HepG2 (cell line): ENCODE results near the gene HDAC4. TPM values are rescaled to one million over a fixed set of nuclear protein-coding genes. Genes with fewer than 3 reads are reported as not detected.

Experiments
- ATAC-seq: fragments of 200-7000 bp; cut with Tn5 transposase; 3 replicates; pipeline ENCODE4 v1.9.1; 2020; ENCODE audit warnings: mild to moderate bottlenecking, moderate library complexity
- BruUV-seq: library from RNA; stranded (reverse); fragments of 400-500 nt; replicated peaks from 2 replicates; lab custom pipeline; 2021; lab: Mats Ljungman, UMichigan
- CTCF ChIA-PET: fragments of 300-600 bp; formaldehyde crosslinking; extraction: SDS; loops from one replicate; lab custom pipeline; 2021; ENCODE audit warnings: low total read pairs, inconsistent platforms, low intra/inter-chr PET ratio; lab: Yijun Ruan, JAX
- POLR2A ChIA-PET: fragments of 350-600 bp; sonication (Branson Sonifier 250); formaldehyde crosslinking; loops from one replicate; lab custom pipeline; 2020; ENCODE audit warnings: antibody characterized with exemption, inconsistent platforms; lab: Yijun Ruan, JAX
- DNase-seq: peaks from one replicate; pipeline ENCODE4 v3.0.0-alpha.2; 2015; ENCODE audit warnings: low spot score
- FAIRE-seq: peaks from 3 replicates; lab custom pipeline; 2011; peaks lifted over from hg19 to GRCh38; lab: Jason Lieb, UNC
- H2AFZ ChIP-seq: one replicate; pipeline ENCODE4 v1.6.1; 2011; ENCODE audit warnings: low read length, inconsistent platforms
- H3K27ac ChIP-seq: fragments of 300-600 bp; 3 replicates; pipeline ENCODE4 v1.8.0; 2011; ENCODE audit warnings: mixed run types, mild to moderate bottlenecking, mixed read lengths, low read length, inconsistent platforms; ENCODE audit not compliant: insufficient read depth; ENCODE audit errors: extremely low read length
- H3K27me3 ChIP-seq, 2 experiments: fragments of 200-600 bp in 1 of 2; 2 replicates in 1 of 2; 3 replicates in 1 of 2; pipeline versions ENCODE4 v1.6.0 to v1.8.0; 2011; ENCODE audit warnings: low read length in 2 of 2, mild to moderate bottlenecking in 2 of 2, moderate library complexity in 2 of 2, inconsistent platforms in 1 of 2; ENCODE audit not compliant: insufficient read depth in 2 of 2, control insufficient read depth in 1 of 2
- H3K36me3 ChIP-seq, 2 experiments: fragments of 200-600 bp in 1 of 2; replicated peaks in 1 of 2; 2 replicates in 1 of 2; 3 replicates in 1 of 2; pipeline versions ENCODE4 v1.5.1 to v1.8.0; 2011; ENCODE audit warnings: low read length in 2 of 2, inconsistent platforms in 1 of 2; ENCODE audit not compliant: insufficient read depth in 2 of 2, control insufficient read depth in 1 of 2
- H3K4me1 ChIP-seq: 2 replicates; pipeline ENCODE4 v1.5.1; 2012; ENCODE audit warnings: low read length, inconsistent platforms; ENCODE audit not compliant: insufficient read depth
- H3K4me2 ChIP-seq: 2 replicates; pipeline ENCODE4 v1.6.0; 2011; ENCODE audit warnings: low read depth, low read length, inconsistent platforms
- H3K4me3 ChIP-seq, 3 experiments: fragments of 200-600 bp in 1 of 3; sonication (generic), shearing (Covaris generic) in 1 of 3; replicated peaks in 1 of 3; 2 replicates each; pipeline ENCODE4 v1.5.1; 2011 to 2016; ENCODE audit warnings: low read length in 3 of 3, inconsistent platforms in 2 of 3, low read depth in 2 of 3, mild to moderate bottlenecking in 2 of 3, control low read depth in 1 of 3, mixed read lengths in 1 of 3; ENCODE audit not compliant: insufficient read depth in 1 of 3
- H3K79me2 ChIP-seq: one replicate; pipeline ENCODE4 v1.6.1; 2011; ENCODE audit warnings: low read length, inconsistent platforms; ENCODE audit not compliant: insufficient read depth
- H3K9ac ChIP-seq: 2 replicates; pipeline ENCODE4 v1.6.0; 2011; ENCODE audit warnings: mild to moderate bottlenecking, low read depth, low read length, inconsistent platforms; ENCODE audit not compliant: insufficient read depth
- H3K9me3 ChIP-seq: 2 replicates; pipeline ENCODE4 v1.5.1; 2012; ENCODE audit warnings: mild to moderate bottlenecking, low read length
- H4K20me1 ChIP-seq: 2 replicates; pipeline ENCODE4 v1.6.0; 2011; ENCODE audit warnings: inconsistent platforms, mild to moderate bottlenecking, low read length, moderate library complexity; ENCODE audit not compliant: insufficient read depth
- AGO2 ChIP-seq: fragments of 200-400 bp; formaldehyde crosslinking; optimal IDR thresholded peaks from 2 replicates; pipeline ENCODE3; 2017; ENCODE audit warnings: mild to moderate bottlenecking, low read depth, low read length, moderate library complexity
- ASH2L ChIP-seq: fragments of 300-600, 200-600 bp; sonication (generic); IDR thresholded peaks from 2 replicates; pipeline ENCODE4 v1.7.0; 2017; ENCODE audit warnings: low read depth, mild to moderate bottlenecking, moderate library complexity, mixed read lengths, low read length; ENCODE audit not compliant: insufficient read length
- CEBPB ChIP-seq: IDR thresholded peaks from 2 replicates; pipeline ENCODE4 v1.6.1; 2011; ENCODE audit warnings: low read depth, low read length, improper control_type of control experiment, borderline replicate concordance
- ERF ChIP-seq: IDR thresholded peaks from 2 replicates; pipeline ENCODE4 v1.6.1; 2018; ENCODE audit warnings: missing biosample characterization, missing genetic modification reagents
- HNRNPLL ChIP-seq: fragments of 200-400 bp; formaldehyde crosslinking; IDR thresholded peaks from 2 replicates; pipeline ENCODE4 v1.6.1; 2017; ENCODE audit warnings: mild to moderate bottlenecking, low read depth, low read length; ENCODE audit not compliant: poor library complexity, severe bottlenecking
- NCOA2 ChIP-seq: sonication (generic); formaldehyde crosslinking; IDR thresholded peaks from 2 replicates; pipeline ENCODE4 v1.8.0; 2022; ENCODE audit warnings: inconsistent platforms
- NR1H2 ChIP-seq: sonication (generic); formaldehyde crosslinking; IDR thresholded peaks from 2 replicates; pipeline ENCODE4 v1.8.1; 2022; ENCODE audit warnings: low read depth, missing genetic modification reagents, borderline replicate concordance
- SAP130 ChIP-seq: IDR thresholded peaks from 2 replicates; pipeline ENCODE4 v1.6.1; 2016; ENCODE audit warnings: low read depth
- SIN3A ChIP-seq: IDR thresholded peaks from 2 replicates; pipeline ENCODE4 v1.6.1; 2011; ENCODE audit warnings: low read depth, mild to moderate bottlenecking, control low read depth, low read length, borderline replicate concordance
- SNAPC2 ChIP-seq: sonication (generic); formaldehyde crosslinking; IDR thresholded peaks from 2 replicates; pipeline ENCODE4 v1.8.1; 2022; ENCODE audit warnings: mild to moderate bottlenecking, missing genetic modification reagents
- ZFX ChIP-seq: sonication (generic); formaldehyde crosslinking; IDR thresholded peaks from 2 replicates; pipeline ENCODE4 v1.4.0; 2020; ENCODE audit warnings: mild to moderate bottlenecking, low read depth, missing genetic modification reagents, moderate library complexity
- ZFY ChIP-seq: sonication (generic); formaldehyde crosslinking; IDR thresholded peaks from 2 replicates; pipeline ENCODE4 v1.4.0; 2020; ENCODE audit warnings: missing genetic modification reagents
- ZNF230 ChIP-seq: sonication (generic); formaldehyde crosslinking; IDR thresholded peaks from 2 replicates; pipeline ENCODE4 v1.4.0; 2020; ENCODE audit warnings: mild to moderate bottlenecking, missing genetic modification reagents
- ZNF580 ChIP-seq: IDR thresholded peaks from 2 replicates; pipeline ENCODE4 v1.6.1; 2016; ENCODE audit warnings: low read depth, borderline replicate concordance
- WGBS: methylation state at CpG from one replicate; pipeline ENCODE4 v1.1.6; 2017; ENCODE audit warnings: low lambda C conversion rate; 5-methylcytosine and 5-hydroxymethylcytosine counted together
- in situ Hi-C: cut with HindIII; loops from 2 replicates; pipeline ENCODE4 v1.10.0; 2017; ENCODE audit warnings: low pct_unique_long_range_greater_than_20kb; ENCODE audit not compliant: extremely low pct_ligation_motif_present
- intact Hi-C: fragments of 100-400 bp; cut with micrococcal nuclease; formaldehyde crosslinking; loops from one replicate; pipeline ENCODE4 v1.10.0; 2022; ENCODE audit not compliant: unreplicated experiment
- polyA plus RNA-seq, 8 experiments: library from polyadenylated mRNA; depleted of rRNA in 3 of 8; stranded (reverse) in 7 of 8; unstranded in 1 of 8; fragments of >200 nt; fragmentation: Illumina TruSeq in 4 of 8; extraction: Trizol in 4 of 8; gene quantifications; 2 replicates each; pipeline versions ENCODE4 v1.2.1 to v1.2.3, GENCODE V29; 2011 to 2016; ENCODE audit warnings: low read depth in 4 of 8, missing spikeins in 1 of 8, mixed read lengths in 1 of 8; ENCODE audit not compliant: insufficient read depth in 1 of 8
- total RNA-seq, 5 experiments: library from RNA; depleted of rRNA; stranded (reverse); fragments of >200 nt; fragmentation: Illumina TruSeq; extraction: Trizol; gene quantifications; 2 replicates each; pipeline ENCODE4 v1.2.3, GENCODE V29; 2016; ENCODE audit warnings: low read depth in 1 of 5
- TF ChIP-seq, protein P1 (sequence below): sonication (generic); formaldehyde crosslinking; IDR thresholded peaks from 2 replicates; pipeline ENCODE4 v1.5.0; 2020; ENCODE audit warnings: mild to moderate bottlenecking, missing genetic modification reagents
- TF ChIP-seq, protein P2 (sequence below): IDR thresholded peaks from 2 replicates; pipeline ENCODE4 v1.6.1; 2012; ENCODE audit warnings: low read depth, low read length, improper control_type of control experiment

Gene HDAC4
- total and polyA plus RNA-seq, 2 of the 13 experiments (the other 11 are each of a cell fraction or from before 2014, with no cell fraction given) = 10.1 to 11.5 TPM

DNA sequence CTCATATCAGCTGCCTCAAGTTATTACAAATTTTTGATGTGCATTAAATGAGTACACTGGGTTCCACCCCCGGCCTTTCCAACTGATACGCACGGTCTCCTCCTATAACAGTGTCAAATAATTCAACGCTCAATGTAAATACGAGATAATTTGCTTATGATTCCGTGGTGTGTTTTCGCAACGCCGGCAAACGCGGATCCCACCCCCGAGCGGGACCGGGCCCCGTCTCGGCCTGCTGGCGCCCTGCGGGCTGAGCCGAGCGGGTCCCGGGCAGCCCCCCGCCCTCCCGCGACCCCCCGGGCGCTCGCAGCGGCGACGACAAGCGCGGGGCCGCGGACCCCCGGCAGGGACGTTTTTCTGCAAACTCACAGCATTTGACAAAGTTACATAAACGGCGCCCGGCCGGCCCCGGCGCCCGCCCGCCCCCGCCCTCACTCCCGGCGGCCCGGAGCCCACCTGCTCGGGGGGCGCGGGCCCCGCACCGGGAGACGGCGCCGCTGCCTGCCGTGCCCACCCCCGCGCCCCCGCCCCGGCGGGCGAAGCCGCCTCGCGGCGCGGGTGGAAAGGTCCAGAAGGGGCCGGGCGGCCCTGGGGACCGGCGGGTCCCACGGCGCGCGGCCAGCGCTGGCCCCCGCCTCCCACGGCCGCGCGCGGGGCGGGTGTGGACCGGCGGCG is 762 bp downstream of the HDAC4 start:
- Histone ChIP-seq H2AFZ (no peak overlapping the region), H3K4me3 (peak overlapping the region; percentile 71 to 91 (median 77)), H3K27me3 (no peaks in the 10 kb centered on the region)
- CTCF ChIA-PET = no interaction called here
- TF ChIP-seq HNRNPLL = peak; percentile 41
- TF ChIP-seq ERF (CRISPR knock-in tag) = no peak
- TF ChIP-seq AGO2 = peak; percentile 50
- TF ChIP-seq SAP130 (CRISPR knock-in tag) = 0 out of 2 replicates have a peak, but pooled peaks have one; percentile 9
- TF ChIP-seq ZNF230 = 0 out of 2 replicates have a peak, but pooled peaks have one; percentile 45
- TF ChIP-seq CEBPB = peak; percentile 23; the same call in 1 of the 2 replicates
- TF ChIP-seq, protein P1, sequence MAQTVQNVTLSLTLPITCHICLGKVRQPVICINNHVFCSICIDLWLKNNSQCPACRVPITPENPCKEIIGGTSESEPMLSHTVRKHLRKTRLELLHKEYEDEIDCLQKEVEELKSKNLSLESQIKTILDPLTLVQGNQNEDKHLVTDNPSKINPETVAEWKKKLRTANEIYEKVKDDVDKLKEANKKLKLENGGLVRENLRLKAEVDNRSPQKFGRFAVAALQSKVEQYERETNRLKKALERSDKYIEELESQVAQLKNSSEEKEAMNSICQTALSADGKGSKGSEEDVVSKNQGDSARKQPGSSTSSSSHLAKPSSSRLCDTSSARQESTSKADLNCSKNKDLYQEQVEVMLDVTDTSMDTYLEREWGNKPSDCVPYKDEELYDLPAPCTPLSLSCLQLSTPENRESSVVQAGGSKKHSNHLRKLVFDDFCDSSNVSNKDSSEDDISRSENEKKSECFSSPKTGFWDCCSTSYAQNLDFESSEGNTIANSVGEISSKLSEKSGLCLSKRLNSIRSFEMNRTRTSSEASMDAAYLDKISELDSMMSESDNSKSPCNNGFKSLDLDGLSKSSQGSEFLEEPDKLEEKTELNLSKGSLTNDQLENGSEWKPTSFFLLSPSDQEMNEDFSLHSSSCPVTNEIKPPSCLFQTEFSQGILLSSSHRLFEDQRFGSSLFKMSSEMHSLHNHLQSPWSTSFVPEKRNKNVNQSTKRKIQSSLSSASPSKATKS = no peak
- peak; percentile 52; the same call in 1 of the 2 replicates for TF ChIP-seq SIN3A
- TF ChIP-seq NR1H2 = no peak
- TF ChIP-seq NCOA2 (CRISPR knock-in tag) = no peak
- peak; percentile 20 for TF ChIP-seq ZFX
- TF ChIP-seq ASH2L = peak; percentile 0
- no peak for TF ChIP-seq SNAPC2
- TF ChIP-seq ZNF580 (CRISPR knock-in tag) = no peak
- TF ChIP-seq, protein P2, sequence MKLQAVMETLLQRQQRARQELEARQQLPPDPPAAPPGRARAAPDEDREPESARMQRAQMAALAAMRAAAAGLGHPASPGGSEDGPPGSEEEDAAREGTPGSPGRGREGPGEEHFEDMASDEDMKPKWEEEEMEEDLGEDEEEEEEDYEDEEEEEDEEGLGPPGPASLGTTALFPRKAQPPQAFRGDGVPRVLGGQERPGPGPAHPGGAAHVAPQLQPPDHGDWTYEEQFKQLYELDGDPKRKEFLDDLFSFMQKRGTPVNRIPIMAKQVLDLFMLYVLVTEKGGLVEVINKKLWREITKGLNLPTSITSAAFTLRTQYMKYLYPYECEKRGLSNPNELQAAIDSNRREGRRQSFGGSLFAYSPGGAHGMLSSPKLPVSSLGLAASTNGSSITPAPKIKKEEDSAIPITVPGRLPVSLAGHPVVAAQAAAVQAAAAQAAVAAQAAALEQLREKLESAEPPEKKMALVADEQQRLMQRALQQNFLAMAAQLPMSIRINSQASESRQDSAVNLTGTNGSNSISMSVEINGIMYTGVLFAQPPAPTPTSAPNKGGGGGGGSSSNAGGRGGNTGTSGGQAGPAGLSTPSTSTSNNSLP = peak; percentile 23; the same call in 1 of the 2 replicates
- peak; percentile 37 for TF ChIP-seq ZFY
- TF ChIP-seq, all 625 proteins: peak for 10
- peak overlapping the region; percentile 89 for H3K4me2 ChIP-seq
- DNase-seq (peak; percentile 32), ATAC-seq (no peak), FAIRE-seq (no peak)
- POLR2A ChIA-PET = no interaction called here
- peak overlapping the region; percentile 64 for H3K27ac ChIP-seq
- BruUV-seq = no TSS peak
- peak overlapping the region; percentile 73 for H3K9ac ChIP-seq
- no peaks in the 10 kb centered on the region for H3K36me3 ChIP-seq
- no peaks in the 10 kb centered on the region for H3K9me3 ChIP-seq
- peaks cover 37% of the 10 kb centered on the region for H4K20me1 ChIP-seq
- H3K4me1 ChIP-seq = peaks cover 42% of the 10 kb centered on the region
- 0% methylated on average over 23 of the region's 87 CpGs for whole genome bisulfite sequencing
- in situ Hi-C loops (loop anchor here (5.0 kb wide), 1 partner anchor 253 kb away; no protein-coding TSS in a partner anchor), intact Hi-C loops (loop anchor here (10.0 kb wide), 1 partner anchor 105 kb away; no protein-coding TSS in a partner anchor)
- H3K79me2 ChIP-seq = peaks cover 47% of the 10 kb centered on the region
